Neural cell (in vitro differentiated cells): ENCODE results near the gene EI24. TPM values are rescaled to one million over a fixed set of nuclear protein-coding genes. Genes with fewer than 3 reads are reported as not detected.

Source experiments
- H2AFZ ChIP-seq: fragments of 200-600, 300-800 bp; sonication (generic), shearing (Covaris generic); 2 replicates; pipeline ENCODE4 v1.6.0; 2014; ENCODE audit warnings: low read depth, mild to moderate bottlenecking, antibody characterized with exemption, low read length, moderate library complexity
- H3F3A ChIP-seq: fragments of 200-600 bp; shearing (Covaris generic); 2 replicates; pipeline ENCODE4 v1.6.1; 2016; ENCODE audit warnings: mild to moderate bottlenecking, moderate library complexity, mixed read lengths, antibody characterized with exemption, low read length; ENCODE audit not compliant: insufficient read depth, poor library complexity, severe bottlenecking
- H3K27ac ChIP-seq: fragments of 200-600, 300-800 bp; sonication (generic), shearing (Covaris generic); 2 replicates; pipeline ENCODE4 v1.5.1; 2014; ENCODE audit warnings: mild to moderate bottlenecking, low read length, moderate library complexity
- H3K27me3 ChIP-seq: fragments of 300-800, 200-600 bp; sonication (generic), shearing (Covaris generic); 2 replicates; pipeline ENCODE4 v1.6.0; 2014; ENCODE audit warnings: mild to moderate bottlenecking, low read depth, low read length, moderate library complexity; ENCODE audit not compliant: insufficient read depth
- H3K36me3 ChIP-seq: fragments of 300-800, 200-600 bp; sonication (generic), shearing (Covaris generic); 2 replicates; pipeline ENCODE4 v1.5.1; 2014; ENCODE audit warnings: mild to moderate bottlenecking, antibody characterized with exemption, low read length, moderate library complexity; ENCODE audit not compliant: insufficient read depth
- H3K4me2 ChIP-seq: fragments of 300-800, 200-600 bp; sonication (generic), shearing (Covaris generic); 2 replicates; pipeline ENCODE4 v1.6.0; 2014; ENCODE audit warnings: mild to moderate bottlenecking, low read length
- H3K4me3 ChIP-seq: fragments of 300-800, 200-600 bp; sonication (generic), shearing (Covaris generic); 2 replicates; pipeline ENCODE4 v1.5.1; 2014; ENCODE audit warnings: mild to moderate bottlenecking, low read length, moderate library complexity
- H3K79me2 ChIP-seq: fragments of 200-600 bp; shearing (Covaris generic); replicated peaks from 2 replicates; pipeline ENCODE4 v1.6.0; 2014; ENCODE audit warnings: mild to moderate bottlenecking, low read length, moderate library complexity; ENCODE audit not compliant: insufficient read depth
- H3K9ac ChIP-seq: fragments of 300-800, 200-600 bp; sonication (generic), shearing (Covaris generic); 2 replicates; pipeline ENCODE4 v1.6.1; 2016; ENCODE audit warnings: mild to moderate bottlenecking, low read length, mixed read lengths
- H3K9me2 ChIP-seq: fragments of 200-600 bp; shearing (Covaris generic); 2 replicates; pipeline ENCODE4 v1.6.1; 2016; ENCODE audit warnings: mild to moderate bottlenecking, low read length, mixed read lengths; ENCODE audit not compliant: insufficient read depth
- H3K9me3 ChIP-seq: fragments of 200-600, 300-800 bp; sonication (generic), shearing (Covaris generic); 2 replicates; pipeline ENCODE4 v1.6.1; 2016; ENCODE audit warnings: mild to moderate bottlenecking, mixed run types, low read length, moderate library complexity, mixed read lengths
- H4K20me1 ChIP-seq: fragments of 200-600 bp; shearing (Covaris generic); 2 replicates; pipeline ENCODE4 v1.6.1; 2016; ENCODE audit warnings: mild to moderate bottlenecking, mixed run types; ENCODE audit not compliant: insufficient read depth
- EP300 ChIP-seq: fragments of 450-650 bp; conservative IDR thresholded peaks from 2 replicates; pipeline ENCODE4 v1.6.1; 2014; ENCODE audit warnings: antibody characterized with exemption, mild to moderate bottlenecking, moderate library complexity; ENCODE audit not compliant: poor library complexity, severe bottlenecking
- EZH2 ChIP-seq: fragments of 200-600, 300-800 bp; shearing (Covaris generic), sonication (generic); IDR thresholded peaks from 2 replicates; pipeline ENCODE4 v1.6.1; 2014; ENCODE audit warnings: antibody characterized with exemption, low read length, borderline replicate concordance, mild to moderate bottlenecking; ENCODE audit not compliant: insufficient read depth, poor library complexity, severe bottlenecking
- MXI1 ChIP-seq: fragments of 450-650 bp; conservative IDR thresholded peaks from 2 replicates; pipeline ENCODE4 v1.6.1; 2014; ENCODE audit warnings: antibody characterized with exemption, mild to moderate bottlenecking; ENCODE audit not compliant: poor library complexity, severe bottlenecking
- POLR2AphosphoS5 ChIP-seq: IDR thresholded peaks from 2 replicates; pipeline ENCODE4 v1.6.1; 2012
- RAD21 ChIP-seq: fragments of 450-650 bp; conservative IDR thresholded peaks from 2 replicates; pipeline ENCODE4 v1.6.1; 2014; ENCODE audit warnings: antibody characterized with exemption, mild to moderate bottlenecking, moderate library complexity
- REST ChIP-seq: IDR thresholded peaks from 2 replicates; pipeline ENCODE4 v1.6.1; 2012; ENCODE audit warnings: borderline replicate concordance
- SMC3 ChIP-seq: fragments of 450-650 bp; conservative IDR thresholded peaks from 2 replicates; pipeline ENCODE4 v1.6.1; 2014; ENCODE audit warnings: antibody characterized with exemption, mild to moderate bottlenecking, moderate library complexity; ENCODE audit not compliant: poor library complexity
- TAF1 ChIP-seq: IDR thresholded peaks from 2 replicates; pipeline ENCODE4 v1.6.1; 2012; ENCODE audit warnings: low read depth
- polyA minus RNA-seq: library from RNA; depleted of rRNA, polyadenylated mRNA; stranded (reverse); fragments of >200 nt; gene quantifications from 2 replicates; pipeline ENCODE4 v1.2.3, GENCODE V29; 2014
- polyA plus RNA-seq: library from polyadenylated mRNA; depleted of rRNA; stranded (reverse); fragments of >200 nt; gene quantifications from 2 replicates; pipeline ENCODE4 v1.2.3, GENCODE V29; 2014
- TF ChIP-seq, protein P1 (sequence below): fragments of 450-650 bp; IDR thresholded peaks from 2 replicates; pipeline ENCODE4 v1.5.1; 2014; ENCODE audit warnings: antibody characterized with exemption, mild to moderate bottlenecking, moderate library complexity; ENCODE audit not compliant: poor library complexity, severe bottlenecking

The EI24 gene
- 92.5 and 100 TPM in 2 replicates for polyA plus RNA-seq
- 63.1 and 77.2 TPM in 2 replicates for polyA minus RNA-seq

- H4K20me1 ChIP-seq = no peaks in the 10 kb centered on the region
- no peaks in the 10 kb centered on the region for H3F3A ChIP-seq
- H2AFZ ChIP-seq = peak within 1 kb of the TSS; percentile 80
- H3K36me3 ChIP-seq = no peaks in the 10 kb centered on the region
- peaks cover 25% of the 10 kb centered on the region for H3K79me2 ChIP-seq
- TF ChIP-seq TAF1 (no peak), EP300 (peak; percentile 64), POLR2AphosphoS5 (peak; percentile 24), SMC3 (peak; percentile 88), MXI1 (peak; percentile 93), REST (no peak), RAD21 (peak; percentile 75), EZH2 (no peak)
- TF ChIP-seq, protein P1, sequence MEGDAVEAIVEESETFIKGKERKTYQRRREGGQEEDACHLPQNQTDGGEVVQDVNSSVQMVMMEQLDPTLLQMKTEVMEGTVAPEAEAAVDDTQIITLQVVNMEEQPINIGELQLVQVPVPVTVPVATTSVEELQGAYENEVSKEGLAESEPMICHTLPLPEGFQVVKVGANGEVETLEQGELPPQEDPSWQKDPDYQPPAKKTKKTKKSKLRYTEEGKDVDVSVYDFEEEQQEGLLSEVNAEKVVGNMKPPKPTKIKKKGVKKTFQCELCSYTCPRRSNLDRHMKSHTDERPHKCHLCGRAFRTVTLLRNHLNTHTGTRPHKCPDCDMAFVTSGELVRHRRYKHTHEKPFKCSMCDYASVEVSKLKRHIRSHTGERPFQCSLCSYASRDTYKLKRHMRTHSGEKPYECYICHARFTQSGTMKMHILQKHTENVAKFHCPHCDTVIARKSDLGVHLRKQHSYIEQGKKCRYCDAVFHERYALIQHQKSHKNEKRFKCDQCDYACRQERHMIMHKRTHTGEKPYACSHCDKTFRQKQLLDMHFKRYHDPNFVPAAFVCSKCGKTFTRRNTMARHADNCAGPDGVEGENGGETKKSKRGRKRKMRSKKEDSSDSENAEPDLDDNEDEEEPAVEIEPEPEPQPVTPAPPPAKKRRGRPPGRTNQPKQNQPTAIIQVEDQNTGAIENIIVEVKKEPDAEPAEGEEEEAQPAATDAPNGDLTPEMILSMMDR = peak; percentile 81
- H3K9ac ChIP-seq = peak within 1 kb of the TSS; percentile 83
- H3K9me2 ChIP-seq = no peaks in the 10 kb centered on the region
- peak within 1 kb of the TSS; percentile 96 for H3K4me2 ChIP-seq
- H3K9me3 ChIP-seq = no peaks in the 10 kb centered on the region
- H3K4me3 ChIP-seq = peak within 1 kb of the TSS; percentile 100
- no peaks in the 10 kb centered on the region for H3K27me3 ChIP-seq
- peak within 1 kb of the TSS; percentile 61 for H3K27ac ChIP-seq
These were observed at the start of gene EI24 for GRCh38 chr11:125568970-125569914. TSS of gene EI24 (plus strand) at chr11:125569477. CDS start at chr11:125572528, 3,051 bp downstream.

DNA sequence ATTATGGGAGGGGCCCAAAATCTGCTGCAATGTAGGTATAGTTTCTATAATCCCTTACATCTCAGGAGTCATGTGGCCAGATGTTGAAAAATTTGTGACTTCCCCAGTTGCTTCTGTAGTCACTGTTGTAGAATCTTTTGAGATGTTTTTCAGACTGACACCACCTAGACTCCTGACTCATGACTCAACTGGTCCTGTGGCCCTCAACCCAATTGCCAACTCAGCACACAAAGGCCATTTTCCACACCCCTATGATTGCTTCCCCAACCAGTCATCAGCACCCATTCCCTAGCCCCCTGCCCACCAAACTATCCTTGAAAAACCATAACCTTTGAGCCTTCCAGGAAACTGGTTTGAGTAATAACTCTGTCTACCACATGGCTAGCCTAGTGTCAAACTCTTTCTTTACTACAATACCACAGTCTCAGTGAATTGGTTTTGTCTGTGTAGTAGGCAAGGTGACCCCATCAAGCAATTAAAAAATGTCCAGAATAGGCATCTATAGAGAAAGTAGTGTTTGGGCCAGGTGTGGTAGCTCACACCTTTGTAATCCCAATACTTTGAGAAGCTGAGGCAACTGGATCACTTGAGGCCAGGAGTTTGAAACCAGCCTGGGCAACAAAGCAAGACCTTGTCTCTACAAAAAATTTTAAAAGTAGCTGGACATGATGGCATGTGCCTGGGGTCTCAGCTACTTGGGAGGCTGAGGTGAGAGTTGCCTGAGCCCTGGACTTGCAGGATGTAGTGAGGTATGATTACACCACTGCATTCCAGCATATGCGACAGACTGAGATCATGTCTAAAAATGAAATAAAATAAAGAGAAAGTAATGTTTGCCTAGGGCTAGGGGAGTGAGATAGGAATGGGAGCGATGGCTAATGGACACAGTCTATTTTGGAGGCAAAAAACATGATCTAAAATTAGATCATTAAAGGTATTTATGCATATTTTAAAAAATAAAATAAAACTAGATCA is 49.1 kb upstream of the EI24 start:
- Histone ChIP-seq H3K4me2 (no peak overlapping the region), H3K36me3 (no peaks in the 10 kb centered on the region), H2AFZ (no peak overlapping the region), H3K4me3 (no peak overlapping the region), H4K20me1 (no peaks in the 10 kb centered on the region), H3F3A (peaks cover 6% of the 10 kb centered on the region), H3K27ac (no peak overlapping the region), H3K9ac (no peak overlapping the region), H3K9me3 (no peaks in the 10 kb centered on the region), H3K27me3 (no peaks in the 10 kb centered on the region), H3K79me2 (no peaks in the 10 kb centered on the region), H3K9me2 (no peaks in the 10 kb centered on the region)
- no peak for TF ChIP-seq REST
- no peak for TF ChIP-seq EP300
- TF ChIP-seq SMC3 = no peak
- no peak for TF ChIP-seq EZH2
- no peak for TF ChIP-seq RAD21
- TF ChIP-seq, protein P1 = no peak
- no peak for TF ChIP-seq TAF1
- TF ChIP-seq POLR2AphosphoS5 = no peak
- TF ChIP-seq MXI1 = no peak
